OCI-LY7 (cell line): ENCODE data around the gene APCDD1L. TPM values are rescaled to one million over a fixed set of nuclear protein-coding genes. Genes with fewer than 3 reads are reported as not detected.

Experiments used
- BruUV-seq: library from RNA; stranded (reverse); fragments of 400-500 nt; replicated peaks from 2 replicates; lab custom pipeline; 2021; lab: Mats Ljungman, UMichigan
- CTCF ChIA-PET: fragments of 300-600 bp; sonication (Branson Sonifier 250); formaldehyde crosslinking; loops from one replicate; lab custom pipeline; 2022; ENCODE audit warnings: antibody characterized with exemption; ENCODE audit not compliant: unreplicated experiment; lab: Charles Lee
- POLR2A ChIA-PET: fragments of 300-600 bp; sonication (Branson Sonifier 250); formaldehyde crosslinking; loops from one replicate; lab custom pipeline; 2022; ENCODE audit warnings: antibody characterized with exemption; lab: Charles Lee
- DNase-seq: peaks from one replicate; pipeline ENCODE4 v3.0.0-alpha.2; 2015; ENCODE audit warnings: low spot score
- H2AFZ ChIP-seq: fragments of 200-600 bp; sonication (generic), shearing (Covaris generic); 2 replicates; pipeline ENCODE4 v1.6.1; 2014; ENCODE audit warnings: mild to moderate bottlenecking, antibody characterized with exemption, low read length, moderate library complexity
- H3K27ac ChIP-seq: fragments of 200-600 bp; sonication (generic); 2 replicates; pipeline ENCODE4 v1.5.1; 2014; ENCODE audit warnings: mixed run types, low read depth, mild to moderate bottlenecking, moderate library complexity, low read length, inconsistent platforms; ENCODE audit not compliant: poor library complexity, severe bottlenecking
- H3K36me3 ChIP-seq: fragments of 200-600 bp; sonication (generic); 2 replicates; pipeline ENCODE4 v1.6.1; 2014; ENCODE audit warnings: mild to moderate bottlenecking, antibody characterized with exemption, low read length, moderate library complexity, mixed read lengths; ENCODE audit not compliant: insufficient read depth
- H3K4me1 ChIP-seq: fragments of 200-600 bp; sonication (generic); 2 replicates; pipeline ENCODE4 v1.5.1; 2014; ENCODE audit warnings: mild to moderate bottlenecking, low read length; ENCODE audit not compliant: insufficient read depth, poor library complexity, severe bottlenecking
- H3K4me2 ChIP-seq: fragments of 200-600 bp; sonication (generic); 2 replicates; pipeline ENCODE4 v1.6.1; 2014; ENCODE audit warnings: mild to moderate bottlenecking, low read length
- H3K4me3 ChIP-seq: fragments of 200-600 bp; sonication (generic); 2 replicates; pipeline ENCODE4 v1.5.1; 2014; ENCODE audit warnings: mild to moderate bottlenecking, low read depth, low read length; ENCODE audit not compliant: poor library complexity, severe bottlenecking
- H3K79me2 ChIP-seq: fragments of 200-600 bp; sonication (generic); 2 replicates; pipeline ENCODE4 v1.6.1; 2016; ENCODE audit warnings: low read depth, mild to moderate bottlenecking, low read length, moderate library complexity, mixed read lengths; ENCODE audit not compliant: insufficient read depth
- H3K9me2 ChIP-seq: fragments of 200-600 bp; sonication (generic); 2 replicates; pipeline ENCODE4 v1.6.1; 2016; ENCODE audit warnings: mild to moderate bottlenecking, low read length, mixed read lengths; ENCODE audit not compliant: insufficient read depth
- H3K9me3 ChIP-seq: fragments of 200-600 bp; sonication (generic); 2 replicates; pipeline ENCODE4 v1.6.1; 2014; ENCODE audit warnings: mild to moderate bottlenecking, mixed run types, low read length, mixed read lengths
- H4K20me1 ChIP-seq: fragments of 200-600 bp; sonication (generic); 2 replicates; pipeline ENCODE4 v1.6.1; 2014; ENCODE audit warnings: mild to moderate bottlenecking, antibody characterized with exemption, low read length, moderate library complexity, mixed read lengths; ENCODE audit not compliant: insufficient read depth
- CTCF ChIP-seq: fragments of 200-600 bp; sonication (generic); conservative IDR thresholded peaks from 2 replicates; pipeline ENCODE4 v1.5.1; 2014; ENCODE audit warnings: mild to moderate bottlenecking, antibody characterized with exemption, low read length, moderate library complexity, mixed read lengths
- EZH2phosphoT487 ChIP-seq: fragments of 200-600 bp; sonication (generic); IDR thresholded peaks from 2 replicates; pipeline ENCODE4 v1.6.1; 2018; ENCODE audit warnings: low read depth, borderline replicate concordance, mild to moderate bottlenecking, mixed run types, antibody characterized with exemption, low read length, moderate library complexity, mixed read lengths
- intact Hi-C: fragments of 100-400 bp; cut with micrococcal nuclease; formaldehyde crosslinking; loops from one replicate; pipeline ENCODE4 v1.10.0; 2022; ENCODE audit not compliant: unreplicated experiment
- total RNA-seq, 2 experiments: library from RNA; depleted of rRNA in 1 of 2; stranded (reverse); fragments of >200 nt in 1 of 2; shearing (Covaris generic) in 1 of 2; gene quantifications; 2 replicates each; pipeline ENCODE4 v1.2.3, GENCODE V29; 2014 to 2022

APCDD1L gene
- total RNA-seq, 2 experiments from 2014 or later = not detected

DNA sequence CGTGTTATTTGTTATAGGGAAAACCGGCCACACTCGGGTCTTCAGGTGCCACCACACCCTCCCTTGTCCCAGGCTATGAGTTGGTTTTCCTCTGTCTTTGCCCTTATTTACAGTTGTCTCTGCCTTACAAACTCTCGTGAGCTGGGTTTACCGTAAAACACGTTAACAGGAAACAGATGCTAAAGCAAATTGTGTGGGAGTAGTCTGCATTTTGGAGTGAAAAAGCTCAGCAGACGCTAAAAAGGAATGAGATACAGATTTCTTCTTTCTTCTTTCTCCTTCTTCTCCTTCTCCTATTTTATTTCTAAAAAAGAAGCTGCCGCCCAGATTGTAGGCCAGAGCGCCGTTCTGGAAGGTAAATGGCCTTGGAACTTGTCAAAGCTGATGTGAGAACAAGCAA is 51.9 kb downstream of the APCDD1L start:
- H3K4me2 ChIP-seq = no peak overlapping the region
- ChIA-PET CTCF (no interaction called here), POLR2A (no interaction called here)
- TF ChIP-seq EZH2phosphoT487 (no peak), CTCF (no peak)
- no peaks in the 10 kb centered on the region for H3K79me2 ChIP-seq
- H3K27ac ChIP-seq = no peak overlapping the region
- no peak overlapping the region for H2AFZ ChIP-seq
- H3K4me1 ChIP-seq = peaks cover 11% of the 10 kb centered on the region
- DNase-seq = no peak
- H4K20me1 ChIP-seq = peaks cover 8% of the 10 kb centered on the region; the same call in 1 of the 2 replicates
- no peaks in the 10 kb centered on the region for H3K36me3 ChIP-seq
- intact Hi-C loops = no loop called here
- H3K9me2 ChIP-seq = no peaks in the 10 kb centered on the region
- no peaks in the 10 kb centered on the region for H3K9me3 ChIP-seq
- no TSS peak for BruUV-seq
- H3K4me3 ChIP-seq = no peak overlapping the region

GRCh38 chr20:58461899-58462298 is 53.3 kb downstream of the APCDD1L start:
- POLR2A ChIA-PET = no interaction called here
- Histone ChIP-seq H3K4me3 (no peak overlapping the region), H3K27ac (no peak overlapping the region), H3K79me2 (no peaks in the 10 kb centered on the region), H3K4me1 (peaks cover 18% of the 10 kb centered on the region), H3K9me3 (no peaks in the 10 kb centered on the region), H3K36me3 (no peaks in the 10 kb centered on the region), H2AFZ (no peak overlapping the region), H3K9me2 (no peaks in the 10 kb centered on the region), H3K4me2 (no peak overlapping the region), H4K20me1 (peaks cover 8% of the 10 kb centered on the region; the same call in 1 of the 2 replicates)
- no peak for DNase-seq
- BruUV-seq = no TSS peak
- TF ChIP-seq EZH2phosphoT487 (no peak), CTCF (no peak)
- CTCF ChIA-PET = no interaction called here
- intact Hi-C loops = no loop called here

DNA sequence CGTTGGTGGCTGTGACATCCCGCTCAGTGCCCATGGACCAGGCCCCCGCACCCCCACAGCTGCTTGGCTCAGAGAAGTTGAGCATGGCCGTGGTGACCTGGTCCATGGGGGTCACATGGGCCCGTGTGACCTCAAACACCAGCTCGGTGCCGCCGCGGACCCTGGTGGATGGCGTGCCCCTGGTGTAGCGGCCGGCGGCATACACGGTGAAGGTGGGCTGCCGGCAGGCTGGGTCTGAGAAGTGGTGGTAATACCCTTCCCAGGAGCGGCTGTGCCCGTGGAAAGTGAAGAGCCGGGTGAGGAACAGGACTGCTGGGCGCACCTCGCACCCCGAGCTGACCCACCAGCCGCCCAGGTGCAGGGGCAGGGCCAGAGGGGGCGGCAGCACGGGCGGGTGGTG is 54.1 kb downstream of the APCDD1L start:
- CTCF ChIA-PET = no interaction called here

More for the DNA sequence above, 54.1 kb downstream of the APCDD1L start:
- Histone ChIP-seq H3K27ac (no peak overlapping the region), H3K4me1 (peaks cover 18% of the 10 kb centered on the region), H4K20me1 (peaks cover 8% of the 10 kb centered on the region; the same call in 1 of the 2 replicates), H3K4me2 (no peak overlapping the region), H3K9me3 (no peaks in the 10 kb centered on the region), H2AFZ (no peak overlapping the region), H3K36me3 (no peaks in the 10 kb centered on the region), H3K4me3 (no peak overlapping the region), H3K9me2 (no peaks in the 10 kb centered on the region), H3K79me2 (no peaks in the 10 kb centered on the region)
- POLR2A ChIA-PET = no interaction called here
- DNase-seq = no peak
- intact Hi-C loops = no loop called here
- TF ChIP-seq CTCF = no peak
- TF ChIP-seq EZH2phosphoT487 = no peak
- BruUV-seq = no TSS peak
